ENCODE measurements around the gene JADE1.

JADE1 gene

GRCh38 chr4:128877934-128878333 lies 68.4 kb downstream of the JADE1 start:
- TF ChIP-seq CTCF (IDR thresholded peaks at IDR 0.05; ENCODE audit: low read depth, low read length) = no peak
- DNase-seq (ENCODE audit: extremely low read depth, low read depth) = no peak

- TF ChIP-seq CTCF (IDR thresholded peaks at IDR 0.05; ENCODE audit: low read depth, low read length) = no peak
- DNase-seq (ENCODE audit: extremely low read depth, low read depth) = no peak
These were observed 69.8 kb downstream of the JADE1 start for GRCh38 chr4:128879283-128879682.

GRCh38 chr4:128879971-128880370 lies 70.5 kb downstream of the JADE1 start:
- no peak for DNase-seq (ENCODE audit: extremely low read depth, low read depth)
- no peak for TF ChIP-seq CTCF (IDR thresholded peaks at IDR 0.05; ENCODE audit: low read depth, low read length)

GRCh38 chr4:128880662-128881061 lies 71.2 kb downstream of the JADE1 start:
- TF ChIP-seq CTCF (IDR thresholded peaks at IDR 0.05; ENCODE audit: low read depth, low read length) = no peak
- no peak for DNase-seq (ENCODE audit: extremely low read depth, low read depth)

- TF ChIP-seq CTCF (IDR thresholded peaks at IDR 0.05; ENCODE audit: low read depth, low read length) = no peak
- DNase-seq (ENCODE audit: extremely low read depth, low read depth) = no peak
These were observed 95.3 kb downstream of the JADE1 start for GRCh38 chr4:128904821-128905220.

GRCh38 chr4:128906581-128906980 lies 97.1 kb downstream of the JADE1 start:
- DNase-seq (ENCODE audit: extremely low read depth, low read depth) = no peak

GRCh38 chr4:128907981-128908380 lies 98.5 kb downstream of the JADE1 start:
- no peak for DNase-seq (ENCODE audit: extremely low read depth, low read depth)
- no peak for TF ChIP-seq CTCF (IDR thresholded peaks at IDR 0.05; ENCODE audit: low read depth, low read length)

More at GRCh38 chr4:128906581-128906980, 97.1 kb downstream of the JADE1 start:
- no peak for TF ChIP-seq CTCF (IDR thresholded peaks at IDR 0.05; ENCODE audit: low read depth, low read length)

Data from AG09319 (cell line).